ENCODE measurements around the gene SLX4.

SLX4 gene

DNA sequence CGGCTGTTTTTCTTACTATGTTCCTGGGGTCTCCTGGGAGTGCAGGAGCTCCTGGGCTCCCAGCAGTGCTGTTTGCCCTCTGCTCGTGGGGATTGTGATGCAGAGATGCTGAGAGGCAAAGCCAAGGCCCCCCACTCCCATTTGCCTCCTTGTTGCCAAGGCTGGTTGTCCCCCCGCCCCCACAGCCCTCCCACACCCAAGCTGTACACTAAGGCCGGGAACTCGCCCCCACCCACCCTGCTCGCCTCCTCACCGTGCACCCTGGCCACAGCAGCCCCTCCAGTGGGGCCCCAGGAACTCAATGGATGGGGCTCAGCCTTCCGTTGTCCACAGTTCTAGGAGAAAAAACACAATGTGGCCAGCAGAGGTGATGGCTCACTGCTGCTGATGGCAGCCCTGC lies 44.4 kb downstream of the SLX4 start:
- Histone ChIP-seq H3K27ac (ENCODE audit: low read depth, low read length, severe bottlenecking) (no peak overlapping the region), H3K9me3 (ENCODE audit: control insufficient read depth, low read length) (peaks cover 10% of the 10 kb centered on the region), H3K4me1 (ENCODE audit: control insufficient read depth, insufficient read depth, low read length, poor library complexity, severe bottlenecking) (no peaks in the 10 kb centered on the region), H3K36me3 (ENCODE audit: control insufficient read depth, insufficient read depth, low read length) (no peaks in the 10 kb centered on the region), H3K4me3 (ENCODE audit: extremely low read depth, insufficient read depth, low read length, poor library complexity, severe bottlenecking) (no peak overlapping the region)
- WGBS, 2 experiments (ENCODE audit: insufficient coverage in 2 of 2): 65 to 83% methylated on average over 3 to 7 of the region's 8 CpGs

GRCh38 chr16:3564889-3565141 lies 46.6 kb downstream of the SLX4 start:
- WGBS, 2 experiments (ENCODE audit: insufficient coverage in 2 of 2): 89 to 98% methylated on average over 8 to 9 of the region's 9 CpGs

GRCh38 chr16:3564130-3564888 lies 47.1 kb downstream of the SLX4 start:
- Histone ChIP-seq H3K4me3 (ENCODE audit: extremely low read depth, insufficient read depth, low read length, poor library complexity, severe bottlenecking) (no peak overlapping the region), H3K27ac (ENCODE audit: low read depth, low read length, severe bottlenecking) (no peak overlapping the region)
- WGBS, 2 experiments (ENCODE audit: insufficient coverage in 2 of 2): 93 to 96% methylated on average over 36 to 43 of the region's 43 CpGs

More at GRCh38 chr16:3564889-3565141, 46.6 kb downstream of the SLX4 start:
- no peaks in the 10 kb centered on the region for H3K4me1 ChIP-seq (ENCODE audit: control insufficient read depth, insufficient read depth, low read length, poor library complexity, severe bottlenecking)
- H3K27ac ChIP-seq (ENCODE audit: low read depth, low read length, severe bottlenecking): no peak overlapping the region
- no peak overlapping the region for H3K4me3 ChIP-seq (ENCODE audit: extremely low read depth, insufficient read depth, low read length, poor library complexity, severe bottlenecking)
- no peaks in the 10 kb centered on the region for H3K9me3 ChIP-seq (ENCODE audit: control insufficient read depth, low read length)
- H3K36me3 ChIP-seq (ENCODE audit: control insufficient read depth, insufficient read depth, low read length): no peaks in the 10 kb centered on the region

DNA sequence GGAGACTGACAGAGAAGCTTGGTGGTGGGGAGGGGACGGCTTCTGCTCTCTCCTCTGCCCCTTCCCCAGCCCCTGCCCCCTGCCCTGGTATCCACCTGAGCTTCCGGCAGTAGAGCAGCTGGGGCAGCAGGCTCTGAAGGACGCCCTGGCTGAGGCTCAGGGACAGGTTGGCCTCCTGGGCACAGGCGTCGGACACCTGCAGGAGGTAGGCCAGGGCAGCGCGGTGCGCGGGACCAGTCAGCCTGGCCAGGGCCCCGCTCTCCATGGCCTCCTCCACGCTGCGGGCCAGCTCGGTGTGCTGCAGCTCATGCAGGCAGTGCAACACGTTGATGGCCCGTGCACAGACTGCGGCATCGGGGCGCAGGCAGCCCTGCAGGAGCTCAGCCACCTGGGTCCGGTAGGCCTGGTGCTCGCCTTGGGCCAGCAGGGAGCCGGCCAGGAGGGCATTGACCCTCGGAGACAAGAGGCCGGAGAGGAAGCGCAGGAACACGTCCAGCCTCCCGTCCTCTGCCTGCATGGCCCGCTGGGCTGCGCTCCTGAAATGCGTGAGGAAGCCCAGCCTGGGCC lies 48.4 kb downstream of the SLX4 start:
- no peak overlapping the region for H3K27ac ChIP-seq (ENCODE audit: low read depth, low read length, severe bottlenecking)
- 91 to 93% methylated on average over 28 of the region's 29 CpGs for WGBS, 2 experiments (ENCODE audit: insufficient coverage in 2 of 2)
- H3K4me3 ChIP-seq (ENCODE audit: extremely low read depth, insufficient read depth, low read length, poor library complexity, severe bottlenecking): no peak overlapping the region
- no peaks in the 10 kb centered on the region for H3K4me1 ChIP-seq (ENCODE audit: control insufficient read depth, insufficient read depth, low read length, poor library complexity, severe bottlenecking)
- no peaks in the 10 kb centered on the region for H3K36me3 ChIP-seq (ENCODE audit: control insufficient read depth, insufficient read depth, low read length)
- H3K9me3 ChIP-seq (ENCODE audit: control insufficient read depth, low read length): no peaks in the 10 kb centered on the region

More at GRCh38 chr16:3564130-3564888, 47.1 kb downstream of the SLX4 start:
- H3K36me3 ChIP-seq (ENCODE audit: control insufficient read depth, insufficient read depth, low read length): no peaks in the 10 kb centered on the region
- no peaks in the 10 kb centered on the region for H3K9me3 ChIP-seq (ENCODE audit: control insufficient read depth, low read length)
- H3K4me1 ChIP-seq (ENCODE audit: control insufficient read depth, insufficient read depth, low read length, poor library complexity, severe bottlenecking): no peaks in the 10 kb centered on the region

- Histone ChIP-seq H3K27ac (ENCODE audit: low read depth, low read length, severe bottlenecking) (no peak overlapping the region), H3K4me3 (ENCODE audit: extremely low read depth, insufficient read depth, low read length, poor library complexity, severe bottlenecking) (no peak overlapping the region), H3K9me3 (ENCODE audit: control insufficient read depth, low read length) (no peaks in the 10 kb centered on the region), H3K36me3 (ENCODE audit: control insufficient read depth, insufficient read depth, low read length) (no peaks in the 10 kb centered on the region), H3K4me1 (ENCODE audit: control insufficient read depth, insufficient read depth, low read length, poor library complexity, severe bottlenecking) (no peaks in the 10 kb centered on the region)
- 91% methylated on average over 14 to 15 of the region's 15 CpGs for WGBS, 2 experiments (ENCODE audit: insufficient coverage in 2 of 2)
Observed at GRCh38 chr16:3561626-3562025, 49.8 kb downstream of the SLX4 start.

GRCh38 chr16:3554351-3554928 lies 57.0 kb downstream of the SLX4 start:
- peaks cover 3% of the 10 kb centered on the region for H3K4me1 ChIP-seq (ENCODE audit: control insufficient read depth, insufficient read depth, low read length, poor library complexity, severe bottlenecking)
- H3K9me3 ChIP-seq (ENCODE audit: control insufficient read depth, low read length): no peaks in the 10 kb centered on the region
- H3K4me3 ChIP-seq (ENCODE audit: extremely low read depth, insufficient read depth, low read length, poor library complexity, severe bottlenecking): no peak overlapping the region
- WGBS, 2 experiments (ENCODE audit: insufficient coverage in 2 of 2): 68 to 72% methylated on average over 6 to 7 of the region's 7 CpGs
- H3K36me3 ChIP-seq (ENCODE audit: control insufficient read depth, insufficient read depth, low read length): no peaks in the 10 kb centered on the region
- no peak overlapping the region for H3K27ac ChIP-seq (ENCODE audit: low read depth, low read length, severe bottlenecking)

DNA sequence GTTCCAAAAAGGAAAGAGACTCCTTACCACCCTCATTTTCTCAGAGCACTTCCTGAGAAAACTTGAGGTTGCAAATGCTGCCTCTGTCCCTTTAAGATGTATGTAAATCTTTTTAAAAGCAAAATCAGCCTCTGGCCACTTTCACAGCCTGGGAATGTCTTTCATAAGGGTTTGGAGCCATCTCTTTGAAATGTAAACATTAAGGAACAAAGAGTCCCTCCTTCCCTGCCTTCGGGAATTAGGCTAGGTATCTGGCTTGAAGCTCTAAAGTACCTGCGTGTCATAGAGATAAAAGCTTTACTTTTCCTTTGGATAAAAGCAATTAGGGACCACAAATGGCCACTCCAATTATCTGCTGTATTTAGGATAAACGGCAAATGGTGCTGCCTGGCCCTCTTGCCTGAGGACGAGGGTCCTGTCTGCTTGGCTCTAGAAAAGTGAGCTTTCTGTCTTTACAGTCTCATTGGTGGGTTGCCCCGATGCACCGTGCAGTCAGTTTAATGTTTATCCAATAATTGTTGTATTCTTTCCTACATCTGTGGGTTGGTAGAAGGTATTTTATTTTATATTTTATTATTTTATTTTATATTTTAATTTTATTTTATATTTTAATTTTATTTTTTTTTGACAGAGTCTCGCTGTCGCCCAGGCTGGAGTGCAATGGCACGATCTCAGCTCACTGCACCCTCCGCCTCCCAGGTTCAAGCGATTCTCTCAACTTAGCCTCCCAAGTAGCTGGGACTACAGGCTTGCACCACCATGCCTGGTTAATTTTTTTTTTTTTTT lies 58.1 kb downstream of the SLX4 start:
- H3K4me3 ChIP-seq (ENCODE audit: extremely low read depth, insufficient read depth, low read length, poor library complexity, severe bottlenecking): no peak overlapping the region
- no peaks in the 10 kb centered on the region for H3K36me3 ChIP-seq (ENCODE audit: control insufficient read depth, insufficient read depth, low read length)
- WGBS, 2 experiments (ENCODE audit: insufficient coverage in 2 of 2): 0 to 50% methylated on average over 1 to 9 of the region's 11 CpGs
- H3K9me3 ChIP-seq (ENCODE audit: control insufficient read depth, low read length): no peaks in the 10 kb centered on the region
- peaks cover 3% of the 10 kb centered on the region for H3K4me1 ChIP-seq (ENCODE audit: control insufficient read depth, insufficient read depth, low read length, poor library complexity, severe bottlenecking)
- no peak overlapping the region for H3K27ac ChIP-seq (ENCODE audit: low read depth, low read length, severe bottlenecking)

- no peak overlapping the region for H3K4me3 ChIP-seq (ENCODE audit: extremely low read depth, insufficient read depth, low read length, poor library complexity, severe bottlenecking)
- peaks cover 3% of the 10 kb centered on the region for H3K4me1 ChIP-seq (ENCODE audit: control insufficient read depth, insufficient read depth, low read length, poor library complexity, severe bottlenecking)
- H3K36me3 ChIP-seq (ENCODE audit: control insufficient read depth, insufficient read depth, low read length): no peaks in the 10 kb centered on the region
- no peaks in the 10 kb centered on the region for H3K9me3 ChIP-seq (ENCODE audit: control insufficient read depth, low read length)
- 85 to 90% methylated on average over 6 of the region's 6 CpGs for WGBS, 2 experiments (ENCODE audit: insufficient coverage in 2 of 2)
- H3K27ac ChIP-seq (ENCODE audit: low read depth, low read length, severe bottlenecking): no peak overlapping the region
Observed at GRCh38 chr16:3550851-3551847, 60.3 kb downstream of the SLX4 start.

GRCh38 chr16:3549906-3550305 lies 61.5 kb downstream of the SLX4 start:
- no peaks in the 10 kb centered on the region for H3K36me3 ChIP-seq (ENCODE audit: control insufficient read depth, insufficient read depth, low read length)
- H3K9me3 ChIP-seq (ENCODE audit: control insufficient read depth, low read length): no peaks in the 10 kb centered on the region
- H3K4me3 ChIP-seq (ENCODE audit: extremely low read depth, insufficient read depth, low read length, poor library complexity, severe bottlenecking): no peak overlapping the region
- WGBS, 2 experiments (ENCODE audit: insufficient coverage in 2 of 2): 93 to 100% methylated on average over 2 of the region's 2 CpGs
- no peak overlapping the region for H3K27ac ChIP-seq (ENCODE audit: low read depth, low read length, severe bottlenecking)
- H3K4me1 ChIP-seq (ENCODE audit: control insufficient read depth, insufficient read depth, low read length, poor library complexity, severe bottlenecking): peaks cover 3% of the 10 kb centered on the region

DNA sequence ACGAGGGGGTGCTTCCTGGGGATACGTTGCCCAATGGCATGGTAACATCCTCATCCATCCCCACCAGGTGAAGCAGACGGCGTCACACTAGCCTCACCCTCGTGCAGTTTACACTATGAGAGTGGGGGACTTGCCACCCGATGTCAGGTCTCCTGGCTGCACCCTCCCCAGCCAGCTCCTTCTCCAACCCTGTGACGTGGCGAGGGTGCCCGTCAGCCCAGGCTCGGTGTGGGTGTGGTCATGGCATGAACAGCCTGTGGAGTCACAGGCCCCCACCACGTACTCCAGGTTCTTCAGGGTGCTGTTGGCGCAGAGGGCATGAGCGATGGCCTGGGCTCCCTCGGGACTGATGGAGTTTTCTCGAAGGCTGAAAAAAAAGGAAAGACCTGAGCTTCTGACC lies 62.5 kb downstream of the SLX4 start:
- Histone ChIP-seq H3K9me3 (ENCODE audit: control insufficient read depth, low read length) (no peaks in the 10 kb centered on the region), H3K27ac (ENCODE audit: low read depth, low read length, severe bottlenecking) (no peak overlapping the region)
- WGBS, 2 experiments (ENCODE audit: insufficient coverage in 2 of 2): 96% methylated on average over 11 to 15 of the region's 15 CpGs

More for the DNA sequence above, 62.5 kb downstream of the SLX4 start:
- Histone ChIP-seq H3K36me3 (ENCODE audit: control insufficient read depth, insufficient read depth, low read length) (no peaks in the 10 kb centered on the region), H3K4me1 (ENCODE audit: control insufficient read depth, insufficient read depth, low read length, poor library complexity, severe bottlenecking) (peaks cover 3% of the 10 kb centered on the region), H3K4me3 (ENCODE audit: extremely low read depth, insufficient read depth, low read length, poor library complexity, severe bottlenecking) (no peak overlapping the region)
